Endothelial cell of umbilical vein (primary cell): ENCODE results near the gene CIPC. TPM values are rescaled to one million over a fixed set of nuclear protein-coding genes. Genes with fewer than 3 reads are reported as not detected.

Source experiments
- BruUV-seq: library from RNA; stranded (reverse); fragments of 400-500 nt; replicated peaks from 2 replicates; lab custom pipeline; 2021; lab: Mats Ljungman, UMichigan
- CTCF ChIA-PET: fragments of 300-600, 350-600 bp; sonication (Branson Sonifier 250); formaldehyde crosslinking; loops from one replicate; lab custom pipeline; 2021; ENCODE audit warnings: antibody characterized with exemption, inconsistent platforms; lab: Charles Lee
- POLR2A ChIA-PET: fragments of 300-600, 350-600 bp; sonication (Branson Sonifier 250); formaldehyde crosslinking; loops from one replicate; lab custom pipeline; 2021; ENCODE audit warnings: antibody characterized with exemption, inconsistent platforms; lab: Charles Lee
- DNase-seq: peaks from one replicate; pipeline ENCODE4 v3.0.0-alpha.2; 2011; ENCODE audit warnings: low read depth, low spot score
- FAIRE-seq: peaks from 2 replicates; lab custom pipeline; 2011; peaks lifted over from hg19 to GRCh38; lab: Jason Lieb, UNC
- H2AFZ ChIP-seq: 2 replicates; pipeline ENCODE4 v1.6.0; 2012; ENCODE audit warnings: low read depth, low read length, control low read depth, inconsistent platforms
- H3K27ac ChIP-seq: 2 replicates; pipeline ENCODE4 v1.5.1; 2011; ENCODE audit warnings: low read depth, mild to moderate bottlenecking, control low read depth, low read length, moderate library complexity; ENCODE audit not compliant: insufficient read depth
- H3K27me3 ChIP-seq, 2 experiments: 2 replicates each; pipeline versions ENCODE4 v1.6.0 to v1.6.1; 2011; ENCODE audit warnings: low read length in 2 of 2, mixed read lengths in 1 of 2; ENCODE audit not compliant: control insufficient read depth in 2 of 2, insufficient read depth in 2 of 2
- H3K36me3 ChIP-seq, 2 experiments: 2 replicates in 1 of 2; 3 replicates in 1 of 2; pipeline ENCODE4 v1.5.1; 2011; ENCODE audit warnings: low read length in 2 of 2, mild to moderate bottlenecking in 1 of 2, moderate library complexity in 1 of 2; ENCODE audit not compliant: control insufficient read depth in 2 of 2, insufficient read depth in 2 of 2; ENCODE audit errors: extremely low read depth in 1 of 2
- H3K4me1 ChIP-seq: 3 replicates; pipeline ENCODE4 v1.5.1; 2011; ENCODE audit warnings: mild to moderate bottlenecking, low read length; ENCODE audit not compliant: control insufficient read depth, insufficient read depth; ENCODE audit errors: extremely low read depth
- H3K4me2 ChIP-seq: 2 replicates; pipeline ENCODE4 v1.6.1; 2011; ENCODE audit warnings: low read length, control low read depth, mixed read lengths; ENCODE audit not compliant: insufficient read depth
- H3K4me3 ChIP-seq, 3 experiments: fragments of 200-600 bp in 1 of 3; sonication (generic), shearing (Covaris generic) in 1 of 3; replicated peaks in 1 of 3; 2 replicates each; pipeline ENCODE4 v1.5.1; 2011 to 2016; ENCODE audit warnings: control low read depth in 3 of 3, low read length in 3 of 3, mild to moderate bottlenecking in 2 of 3, inconsistent platforms in 1 of 3, low read depth in 1 of 3, moderate library complexity in 1 of 3; ENCODE audit not compliant: insufficient read depth in 1 of 3
- H3K79me2 ChIP-seq: 2 replicates; pipeline ENCODE4 v1.6.0; 2012; ENCODE audit warnings: low read length, inconsistent platforms; ENCODE audit not compliant: control insufficient read depth, insufficient read depth
- H3K9ac ChIP-seq: replicated peaks from 2 replicates; pipeline ENCODE3; 2011; ENCODE audit warnings: low read length, control low read depth; ENCODE audit not compliant: insufficient read depth; ENCODE audit errors: extremely low read depth
- H3K9me1 ChIP-seq: replicated peaks from 3 replicates; pipeline ENCODE4 v1.6.0; 2011; ENCODE audit warnings: mild to moderate bottlenecking, low read length; ENCODE audit not compliant: control insufficient read depth, insufficient read depth; ENCODE audit errors: extremely low read depth
- H3K9me3 ChIP-seq: replicated peaks from 2 replicates; pipeline ENCODE4 v1.5.1; 2012; ENCODE audit warnings: low read length, inconsistent platforms; ENCODE audit not compliant: control insufficient read depth, insufficient read depth
- H4K20me1 ChIP-seq: replicated peaks from 2 replicates; pipeline ENCODE3; 2011; ENCODE audit warnings: mild to moderate bottlenecking, low read length; ENCODE audit not compliant: control insufficient read depth, insufficient read depth; ENCODE audit errors: extremely low read depth
- CTCF ChIP-seq, 2 donors: IDR thresholded peaks; 1 replicate in 1 of 2; 2 replicates in 1 of 2; pipeline ENCODE4 v1.5.1; 2011; ENCODE audit warnings: low read length in 2 of 2, mild to moderate bottlenecking in 2 of 2, moderate library complexity in 2 of 2, control low read depth in 1 of 2, inconsistent platforms in 1 of 2, low read depth in 1 of 2; ENCODE audit not compliant: insufficient read depth in 1 of 2; ENCODE audit errors: extremely low read depth in 1 of 2
- EZH2 ChIP-seq: IDR thresholded peaks from 2 replicates; pipeline ENCODE4 v1.6.1; 2012; ENCODE audit warnings: borderline replicate concordance, low read depth, mild to moderate bottlenecking, moderate library complexity, low read length, inconsistent platforms; ENCODE audit not compliant: severe bottlenecking
- FOS ChIP-seq: IDR thresholded peaks from 2 replicates; pipeline ENCODE4 v1.6.1; 2011; ENCODE audit warnings: mild to moderate bottlenecking, low read length, moderate library complexity, borderline replicate concordance; ENCODE audit not compliant: insufficient read depth
- GATA2 ChIP-seq: IDR thresholded peaks from 2 replicates; pipeline ENCODE4 v1.7.0; 2011; ENCODE audit warnings: low read depth, mild to moderate bottlenecking, moderate library complexity, mixed read lengths, low read length; ENCODE audit not compliant: insufficient read length, insufficient read depth
- JUN ChIP-seq: IDR thresholded peaks from 2 replicates; pipeline ENCODE4 v1.6.1; 2011; ENCODE audit warnings: borderline replicate concordance, low read depth; ENCODE audit not compliant: insufficient read length, insufficient read depth
- MAX ChIP-seq: IDR thresholded peaks from 2 replicates; pipeline ENCODE4 v1.6.1; 2011; ENCODE audit not compliant: insufficient read depth, insufficient read length
- MYC ChIP-seq: IDR thresholded peaks from one replicate; pipeline ENCODE4 v1.6.1; 2011; ENCODE audit warnings: mild to moderate bottlenecking, low read depth, low read length
- POLR2A ChIP-seq: IDR thresholded peaks from 2 replicates; pipeline ENCODE4 v1.6.1; 2012; ENCODE audit warnings: low read depth, mild to moderate bottlenecking, control low read depth, low read length
- POLR2AphosphoS5 ChIP-seq: IDR thresholded peaks from 2 replicates; pipeline ENCODE4 v1.6.1; 2012; ENCODE audit warnings: low read depth, mild to moderate bottlenecking, control low read depth, low read length, moderate library complexity; ENCODE audit not compliant: insufficient read depth
- dilution Hi-C: fragments of 300-500 bp; cut with MboI; formaldehyde crosslinking; loops from one replicate; pipeline ENCODE4 v1.15.0; 2019; ENCODE audit warnings: low sequenced_read_pairs; ENCODE audit not compliant: extremely low pct_ligation_motif_present
- intact Hi-C: fragments of 100-400 bp; cut with micrococcal nuclease; formaldehyde crosslinking; loops from one replicate; pipeline ENCODE4 v1.10.0; 2022
- polyA plus RNA-seq, 4 experiments: library from polyadenylated mRNA; depleted of rRNA in 3 of 4; stranded (reverse) in 3 of 4; unstranded in 1 of 4; fragments of >200 nt; gene quantifications; 2 replicates each; pipeline versions ENCODE4 v1.2.1 to v1.2.3, GENCODE V29; 2011 to 2012; ENCODE audit warnings: missing spikeins in 1 of 4
- total RNA-seq: library from RNA; stranded (reverse); gene quantifications from 2 replicates; pipeline ENCODE4 v1.2.3, GENCODE V29; 2021

The CIPC gene
- total and polyA plus RNA-seq, 2 donors (not counting 3 experiments of a cell fraction or from before 2014, with no cell fraction given): 8.8 to 17.4 TPM

- Histone ChIP-seq H3K4me2 (no peak overlapping the region), H3K36me3 (no peaks in the 10 kb centered on the region), H3K9ac (no peak overlapping the region), H3K9me1 (no peaks in the 10 kb centered on the region), H3K79me2 (no peaks in the 10 kb centered on the region), H4K20me1 (no peaks in the 10 kb centered on the region), H3K4me3 (no peak overlapping the region), H2AFZ (no peak overlapping the region), H3K9me3 (no peaks in the 10 kb centered on the region), H3K4me1 (peaks cover 13% of the 10 kb centered on the region), H3K27me3 (peaks cover 0 to 1% of the 10 kb centered on the region in 2 experiments), H3K27ac (no peak overlapping the region)
- CTCF ChIA-PET: interaction anchor here (0.9 to 11.8 kb wide), 9 partner anchors 23 to 190 kb away, joined by 3 to 450 read pairs (median 4); no protein-coding TSS in a partner anchor
- no peak for TF ChIP-seq JUN
- no peak for TF ChIP-seq POLR2A
- TF ChIP-seq POLR2AphosphoS5: no peak
- TF ChIP-seq EZH2: no peak
- no peak for TF ChIP-seq MAX
- TF ChIP-seq CTCF (IDR thresholded peaks at IDR 0.05; ENCODE audit: extremely low read depth in 1 of 2, insufficient read depth in 1 of 2, low read depth in 1 of 2, low read length in 2 of 2): no peak
- no peak for TF ChIP-seq GATA2
- TF ChIP-seq FOS: no peak
- no peak for TF ChIP-seq MYC
- dilution Hi-C loops (no loop called here), intact Hi-C loops (no loop called here)
- FAIRE-seq (no peak), DNase-seq (no peak)
- no TSS peak for BruUV-seq
- POLR2A ChIA-PET: no interaction called here
Measured at GRCh38 chr14:77063571-77064171, 34.4 kb upstream of the CIPC start.
